Liver (tissue), 9 donors: ENCODE data around the gene ZNF541. TPM values are rescaled to one million over a fixed set of nuclear protein-coding genes. Genes with fewer than 3 reads are reported as not detected.

Experiments used
- DNase-seq: peaks from one replicate; pipeline ENCODE4 v3.0.0-alpha.2; 2017; ENCODE audit warnings: low spot score
- H3K27ac ChIP-seq, 2 donors: one replicate each; pipeline ENCODE4 v1.7.0; 2013; ENCODE audit warnings: inconsistent platforms in 2 of 2, low read length in 2 of 2, control low read depth in 1 of 2, low read depth in 1 of 2, mild to moderate bottlenecking in 1 of 2
- H3K27me3 ChIP-seq, 4 donors: one replicate each; pipeline versions ENCODE4 v1.6.1 to v1.7.0; 2013; ENCODE audit warnings: low read length in 3 of 4, inconsistent platforms in 1 of 4, mild to moderate bottlenecking in 1 of 4, moderate library complexity in 1 of 4; ENCODE audit not compliant: control insufficient read depth in 4 of 4, insufficient read depth in 4 of 4
- H3K36me3 ChIP-seq, 4 donors: one replicate each; pipeline versions ENCODE4 v1.6.1 to v1.7.0; 2013; ENCODE audit warnings: low read length in 3 of 4, mild to moderate bottlenecking in 3 of 4, low read depth in 1 of 4, moderate library complexity in 1 of 4; ENCODE audit not compliant: control insufficient read depth in 4 of 4, insufficient read depth in 3 of 4
- H3K4me1 ChIP-seq, 4 donors: one replicate each; pipeline versions ENCODE4 v1.6.1 to v1.7.0; 2013; ENCODE audit warnings: low read length in 3 of 4, mild to moderate bottlenecking in 3 of 4, moderate library complexity in 1 of 4; ENCODE audit not compliant: control insufficient read depth in 4 of 4, insufficient read depth in 4 of 4
- H3K4me3 ChIP-seq, 3 donors: one replicate each; pipeline versions ENCODE4 v1.6.1 to v1.7.0; 2013; ENCODE audit warnings: low read length in 3 of 3, control low read depth in 1 of 3, low read depth in 1 of 3, mild to moderate bottlenecking in 1 of 3
- H3K9ac ChIP-seq, 2 donors: one replicate each; pipeline ENCODE4 v1.7.0; 2013; ENCODE audit warnings: low read length in 2 of 2, mild to moderate bottlenecking in 2 of 2, moderate library complexity in 2 of 2, control low read depth in 1 of 2, low read depth in 1 of 2
- H3K9me3 ChIP-seq, 4 donors: one replicate each; pipeline versions ENCODE4 v1.6.1 to v1.7.0; 2013; ENCODE audit warnings: low read length in 3 of 4; ENCODE audit not compliant: control insufficient read depth in 4 of 4
- EGR1 ChIP-seq, 2 donors: IDR thresholded peaks; 2 replicates each; pipeline ENCODE4 v1.6.1; 2016 to 2018; ENCODE audit warnings: antibody characterized with exemption in 2 of 2, low read depth in 2 of 2
- FOXA1 ChIP-seq: IDR thresholded peaks from 2 replicates; pipeline ENCODE4 v1.6.1; 2016; ENCODE audit warnings: antibody characterized with exemption
- FOXA2 ChIP-seq: IDR thresholded peaks from 2 replicates; pipeline ENCODE4 v1.6.1; 2016; ENCODE audit warnings: antibody characterized with exemption
- HNF4A ChIP-seq, 2 donors: conservative IDR thresholded peaks; 2 replicates each; pipeline ENCODE4 v1.6.1; 2016; ENCODE audit warnings: antibody characterized with exemption in 2 of 2, mild to moderate bottlenecking in 2 of 2
- HNF4G ChIP-seq: IDR thresholded peaks from 2 replicates; pipeline ENCODE4 v1.6.1; 2016; ENCODE audit warnings: antibody characterized with exemption
- JUND ChIP-seq, 2 donors: IDR thresholded peaks; 2 replicates each; pipeline ENCODE4 v1.6.1; 2016; ENCODE audit warnings: antibody characterized with exemption in 2 of 2
- NR2F2 ChIP-seq: IDR thresholded peaks from 2 replicates; pipeline ENCODE4 v1.6.1; 2016; ENCODE audit warnings: antibody characterized with exemption
- RAD21 ChIP-seq, 2 donors: IDR thresholded peaks; 2 replicates each; pipeline ENCODE4 v1.6.1; 2016; ENCODE audit warnings: antibody characterized with exemption in 2 of 2, mild to moderate bottlenecking in 2 of 2
- REST ChIP-seq: IDR thresholded peaks from 2 replicates; pipeline ENCODE4 v1.6.1; 2016; ENCODE audit warnings: antibody characterized with exemption, mild to moderate bottlenecking
- RXRA ChIP-seq, 2 donors: IDR thresholded peaks; 2 replicates each; pipeline ENCODE4 v1.6.1; 2017 to 2018; ENCODE audit warnings: antibody characterized with exemption in 2 of 2, mild to moderate bottlenecking in 1 of 2
- SP1 ChIP-seq: IDR thresholded peaks from 2 replicates; pipeline ENCODE4 v1.6.1; 2018; ENCODE audit warnings: antibody characterized with exemption, mild to moderate bottlenecking
- TAF1 ChIP-seq: conservative IDR thresholded peaks from 2 replicates; pipeline ENCODE4 v1.6.1; 2016; ENCODE audit warnings: antibody characterized with exemption, mild to moderate bottlenecking
- YY1 ChIP-seq: IDR thresholded peaks from 2 replicates; pipeline ENCODE4 v1.6.1; 2016; ENCODE audit warnings: antibody characterized with exemption, mild to moderate bottlenecking
- ZBTB33 ChIP-seq: IDR thresholded peaks from 2 replicates; pipeline ENCODE4 v1.6.1; 2016; ENCODE audit warnings: antibody characterized with exemption
- WGBS: extraction: QIAGEN DNeasy Blood & Tissue Kit; methylation state at CpG from one replicate; pipeline ENCODE4 v1.1.7; 2013; 5-methylcytosine and 5-hydroxymethylcytosine counted together
- polyA plus RNA-seq, 2 donors: library from polyadenylated mRNA; stranded (reverse) in 1 of 2; unstranded in 1 of 2; fragments of 200-250 nt in 1 of 2; fragments of >200 nt in 1 of 2; fragmentation: Nextera tagmentation in 1 of 2; extraction: Ambion mirVana in 1 of 2; gene quantifications; one replicate each; pipeline versions ENCODE4 v1.2.1 to v1.2.3, GENCODE V29; 2013 to 2015
- total RNA-seq, 2 donors: library from RNA; depleted of rRNA; stranded (reverse); fragments of >200 nt; gene quantifications; one replicate each; pipeline ENCODE4 v1.2.3, GENCODE V29; 2014
- TF ChIP-seq, protein P1 (sequence below): fragments of 150-350 bp; IDR thresholded peaks from 2 replicates; pipeline ENCODE4 v1.5.1; 2017; ENCODE audit warnings: improper control_type of control experiment, low read depth, low read length; ENCODE audit not compliant: missing input control
- donor health status: healthy.
- donor health status: healthy.
- donor health status: healthy.
- donor health status: healthy.
- donor health status: healthy.

The ZNF541 gene
- total and polyA plus RNA-seq, 4 donors = 0.05 to 0.09 (median 0.08) TPM; not detected in 1

DNA sequence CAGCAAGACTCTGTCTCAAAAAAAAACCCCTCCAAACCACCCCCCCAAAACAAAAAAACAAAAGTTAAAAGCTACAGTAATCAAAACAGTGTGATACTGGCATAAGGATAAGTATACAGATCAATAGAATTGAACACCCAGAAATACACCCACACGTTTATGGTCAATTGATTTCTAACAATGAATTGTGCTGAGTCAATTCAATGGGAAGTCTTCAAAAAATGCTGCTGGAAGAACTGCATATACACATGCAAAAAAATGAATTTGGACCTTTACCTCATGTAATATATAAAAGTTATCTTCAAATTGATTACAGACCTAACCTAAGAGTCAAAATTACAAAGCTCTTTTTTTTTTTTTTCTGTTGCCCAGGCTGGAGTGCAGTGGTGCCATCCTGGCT is 38.3 kb downstream of the ZNF541 start:
- no peaks in the 10 kb centered on the region for H3K9me3 ChIP-seq
- no peak for DNase-seq
- 35% methylated on average over 1 of the region's 1 CpG for WGBS
- no peak overlapping the region for H3K27ac ChIP-seq
- H3K36me3 ChIP-seq = no peaks in the 10 kb centered on the region
- no peak overlapping the region for H3K9ac ChIP-seq
- H3K27me3 ChIP-seq = no peaks in the 10 kb centered on the region
- no peak overlapping the region for H3K4me3 ChIP-seq
- no peak for TF ChIP-seq REST
- no peak for TF ChIP-seq HNF4G
- TF ChIP-seq YY1 = no peak
- TF ChIP-seq FOXA1 = no peak
- TF ChIP-seq RXRA (IDR thresholded peaks at IDR 0.05) = no peak
- TF ChIP-seq ZBTB33 = no peak
- TF ChIP-seq TAF1 = no peak
- no peak for TF ChIP-seq RAD21 (IDR thresholded peaks at IDR 0.05)
- TF ChIP-seq SP1 = no peak
- TF ChIP-seq EGR1 (IDR thresholded peaks at IDR 0.05; ENCODE audit: low read depth in 2 of 2) = no peak
- H3K4me1 ChIP-seq = no peaks in the 10 kb centered on the region

DNA sequence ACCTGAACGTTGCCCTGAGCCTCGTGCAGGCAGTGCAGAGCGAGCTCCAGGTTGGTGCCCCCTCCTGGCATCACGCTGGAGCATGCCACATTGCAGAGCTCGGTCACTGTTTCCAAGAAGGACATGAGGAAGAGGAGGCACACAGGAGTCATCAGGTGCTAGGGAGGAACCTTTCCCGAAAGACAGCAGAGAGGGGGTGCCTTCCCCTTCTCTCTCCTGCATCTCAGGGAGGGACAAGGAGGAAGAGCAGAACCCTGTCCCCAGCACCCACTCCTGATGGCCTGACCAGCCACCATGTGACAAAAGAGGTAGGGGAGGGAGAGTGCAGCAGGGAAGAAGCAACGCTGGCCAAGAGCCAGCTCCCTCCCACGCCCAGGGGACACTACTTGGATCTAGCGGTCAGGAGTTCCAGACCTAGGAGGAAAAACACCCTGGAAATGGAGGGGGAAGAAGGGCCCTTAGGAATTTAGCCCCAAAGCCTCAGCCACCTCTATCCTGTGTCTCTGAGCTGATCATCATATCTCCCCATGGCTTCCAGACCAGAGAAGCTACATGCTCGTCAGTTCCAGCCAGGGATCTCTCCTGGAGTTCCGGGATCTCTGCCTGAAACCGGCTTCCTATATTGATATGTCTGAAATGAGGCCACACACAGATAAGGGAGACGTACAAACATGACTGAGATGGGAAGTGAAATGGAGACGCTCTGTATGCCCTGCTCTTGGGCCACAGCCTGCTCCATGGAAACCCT is 41.1 kb downstream of the ZNF541 start:
- Histone ChIP-seq H3K9me3 (no peaks in the 10 kb centered on the region), H3K9ac (no peak overlapping the region), H3K4me1 (no peaks in the 10 kb centered on the region), H3K36me3 (no peaks in the 10 kb centered on the region), H3K27me3 (no peaks in the 10 kb centered on the region), H3K27ac (no peak overlapping the region), H3K4me3 (no peak overlapping the region)
- 55% methylated on average over 14 of the region's 14 CpGs for WGBS
- DNase-seq = no peak
- no peak for TF ChIP-seq RXRA (IDR thresholded peaks at IDR 0.05)
- TF ChIP-seq HNF4G = no peak

DNA sequence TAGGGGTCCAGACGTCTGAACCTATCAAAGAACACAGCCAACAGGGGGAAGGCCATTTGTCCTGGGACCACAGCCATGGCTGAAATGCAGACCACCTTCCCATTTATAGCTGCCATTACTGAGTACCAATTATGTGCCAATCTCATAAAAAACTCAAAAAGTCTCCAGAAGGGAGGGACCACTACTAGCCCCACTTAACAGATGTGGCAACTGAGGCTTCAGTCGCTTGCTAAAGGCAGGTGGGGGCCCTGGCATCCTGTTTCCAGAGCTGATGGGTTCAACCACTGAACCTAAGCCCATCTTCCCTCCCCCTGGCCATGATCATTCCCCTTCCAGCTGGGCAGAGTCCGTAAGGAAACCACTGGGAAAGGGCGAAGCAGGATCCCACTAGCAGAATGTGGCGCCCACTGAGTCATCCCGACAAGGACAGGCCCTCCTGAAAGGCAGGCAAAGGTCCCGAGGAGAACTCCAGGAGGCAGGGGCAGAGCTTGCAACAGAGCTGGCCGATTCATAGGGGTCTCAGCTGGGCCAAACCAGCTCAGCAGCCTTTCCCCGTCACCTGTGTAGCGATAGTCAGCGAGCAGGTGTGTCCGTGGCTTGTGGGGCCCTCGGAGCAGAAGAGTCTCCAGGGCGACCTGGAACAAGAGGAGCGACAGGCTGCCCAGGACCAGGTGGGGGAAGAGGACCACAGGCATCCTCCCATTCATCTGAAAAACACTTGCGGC is 43.8 kb downstream of the ZNF541 start:
- 88% methylated on average over 16 of the region's 16 CpGs for WGBS
- no peak for DNase-seq
- no peaks in the 10 kb centered on the region for H3K9me3 ChIP-seq
- H3K9ac ChIP-seq = no peak overlapping the region
- H3K27ac ChIP-seq = no peak overlapping the region
- no peaks in the 10 kb centered on the region for H3K4me1 ChIP-seq
- H3K27me3 ChIP-seq = no peaks in the 10 kb centered on the region
- no peaks in the 10 kb centered on the region for H3K36me3 ChIP-seq
- no peak overlapping the region for H3K4me3 ChIP-seq
- TF ChIP-seq RXRA (IDR thresholded peaks at IDR 0.05) (no peak), TAF1 (no peak), YY1 (no peak), HNF4A (conservative IDR thresholded peaks at IDR 0.05) (no peak), SP1 (no peak), FOXA2 (no peak), NR2F2 (no peak), RAD21 (IDR thresholded peaks at IDR 0.05) (no peak), JUND (IDR thresholded peaks at IDR 0.05) (no peak), FOXA1 (no peak), ZBTB33 (no peak), EGR1 (IDR thresholded peaks at IDR 0.05; ENCODE audit: low read depth in 2 of 2) (no peak), HNF4G (no peak)
- TF ChIP-seq, protein P1, sequence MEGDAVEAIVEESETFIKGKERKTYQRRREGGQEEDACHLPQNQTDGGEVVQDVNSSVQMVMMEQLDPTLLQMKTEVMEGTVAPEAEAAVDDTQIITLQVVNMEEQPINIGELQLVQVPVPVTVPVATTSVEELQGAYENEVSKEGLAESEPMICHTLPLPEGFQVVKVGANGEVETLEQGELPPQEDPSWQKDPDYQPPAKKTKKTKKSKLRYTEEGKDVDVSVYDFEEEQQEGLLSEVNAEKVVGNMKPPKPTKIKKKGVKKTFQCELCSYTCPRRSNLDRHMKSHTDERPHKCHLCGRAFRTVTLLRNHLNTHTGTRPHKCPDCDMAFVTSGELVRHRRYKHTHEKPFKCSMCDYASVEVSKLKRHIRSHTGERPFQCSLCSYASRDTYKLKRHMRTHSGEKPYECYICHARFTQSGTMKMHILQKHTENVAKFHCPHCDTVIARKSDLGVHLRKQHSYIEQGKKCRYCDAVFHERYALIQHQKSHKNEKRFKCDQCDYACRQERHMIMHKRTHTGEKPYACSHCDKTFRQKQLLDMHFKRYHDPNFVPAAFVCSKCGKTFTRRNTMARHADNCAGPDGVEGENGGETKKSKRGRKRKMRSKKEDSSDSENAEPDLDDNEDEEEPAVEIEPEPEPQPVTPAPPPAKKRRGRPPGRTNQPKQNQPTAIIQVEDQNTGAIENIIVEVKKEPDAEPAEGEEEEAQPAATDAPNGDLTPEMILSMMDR = no peak
